MG63 (cell line): ENCODE data around the gene ECM1. TPM values are rescaled to one million over a fixed set of nuclear protein-coding genes. Genes with fewer than 3 reads are reported as not detected.

Experiments used
- DNase-seq: peaks from one replicate; pipeline ENCODE4 v3.0.0-alpha.2; 2020
- H3K27me3 ChIP-seq: fragments of 250-450 bp; sonication (Bioruptor Pico); 2 replicates; pipeline ENCODE4 v1.5.1; 2020; ENCODE audit warnings: mild to moderate bottlenecking, moderate library complexity
- H3K36me3 ChIP-seq: fragments of 250-450 bp; sonication (Bioruptor Pico); 2 replicates; pipeline ENCODE4 v1.5.1; 2020; ENCODE audit warnings: mild to moderate bottlenecking, moderate library complexity
- H3K4me3 ChIP-seq: fragments of 250-450 bp; sonication (Bioruptor Pico); 2 replicates; pipeline ENCODE4 v1.5.1; 2020; ENCODE audit warnings: mild to moderate bottlenecking, moderate library complexity
- H3K9me3 ChIP-seq: fragments of 250-450 bp; sonication (Bioruptor Pico); 2 replicates; pipeline ENCODE4 v1.5.1; 2020; ENCODE audit warnings: mild to moderate bottlenecking, moderate library complexity
- total RNA-seq: library from RNA; depleted of rRNA; stranded (reverse); fragments of >200 nt; shearing (Covaris generic); gene quantifications from 2 replicates; pipeline ENCODE4 v1.2.3, GENCODE V29; 2014; ENCODE audit warnings: low replicate concordance; rRNA removed

ECM1 gene
- 9.9 and 13.8 TPM in 2 replicates for total RNA-seq

- H3K27me3 ChIP-seq = no peaks in the 10 kb centered on the region
- peak; percentile 83 for DNase-seq
- peak within 1 kb of the TSS; percentile 33 for H3K4me3 ChIP-seq
- H3K9me3 ChIP-seq = no peaks in the 10 kb centered on the region
- H3K36me3 ChIP-seq = peaks cover 53% of the 10 kb centered on the region
These were observed at the start of gene ECM1 for GRCh38 chr1:150507912-150508864. ECM1 (plus strand) TSS chr1:150508109; CDS start chr1:150508210, 101 bp downstream.

- no peak overlapping the region for H3K4me3 ChIP-seq
These were observed 43.5 kb upstream of the ECM1 start for GRCh38 chr1:150464422-150464826.

GRCh38 chr1:150466964-150467363 lies 40.9 kb upstream of the ECM1 start:
- DNase-seq = no peak
- Histone ChIP-seq H3K36me3 (peaks cover 48% of the 10 kb centered on the region), H3K9me3 (no peaks in the 10 kb centered on the region), H3K4me3 (no peak overlapping the region), H3K27me3 (no peaks in the 10 kb centered on the region)

More at GRCh38 chr1:150464422-150464826, 43.5 kb upstream of the ECM1 start:
- peak; percentile 35 for DNase-seq
- no peaks in the 10 kb centered on the region for H3K27me3 ChIP-seq
- no peaks in the 10 kb centered on the region for H3K9me3 ChIP-seq
- peaks cover 46% of the 10 kb centered on the region for H3K36me3 ChIP-seq

GRCh38 chr1:150469291-150469690 lies 38.6 kb upstream of the ECM1 start:
- peaks cover 51% of the 10 kb centered on the region for H3K36me3 ChIP-seq
- H3K9me3 ChIP-seq = no peaks in the 10 kb centered on the region
- H3K27me3 ChIP-seq = no peaks in the 10 kb centered on the region
- no peak overlapping the region for H3K4me3 ChIP-seq
- no peak for DNase-seq

- 0 out of 2 replicates have a peak, but pooled peaks cover 2% of the 10 kb centered on the region for H3K9me3 ChIP-seq
- peaks cover 29% of the 10 kb centered on the region for H3K36me3 ChIP-seq
- H3K4me3 ChIP-seq = no peak overlapping the region
- no peaks in the 10 kb centered on the region for H3K27me3 ChIP-seq
- no peak for DNase-seq
These were observed 35.2 kb upstream of the ECM1 start for GRCh38 chr1:150472601-150473200.

- Histone ChIP-seq H3K9me3 (0 out of 2 replicates have a peak, but pooled peaks cover 2% of the 10 kb centered on the region), H3K27me3 (no peaks in the 10 kb centered on the region), H3K4me3 (no peak overlapping the region), H3K36me3 (peaks cover 29% of the 10 kb centered on the region)
- no peak for DNase-seq
These were observed 34.2 kb upstream of the ECM1 start for GRCh38 chr1:150473659-150474058.

GRCh38 chr1:150474869-150475268 lies 33.0 kb upstream of the ECM1 start:
- 0 out of 2 replicates have a peak, but pooled peaks cover 2% of the 10 kb centered on the region for H3K9me3 ChIP-seq
- no peak overlapping the region for H3K4me3 ChIP-seq
- peaks cover 29% of the 10 kb centered on the region for H3K36me3 ChIP-seq
- no peaks in the 10 kb centered on the region for H3K27me3 ChIP-seq
- no peak for DNase-seq

GRCh38 chr1:150476754-150477153 lies 31.2 kb upstream of the ECM1 start:
- Histone ChIP-seq H3K9me3 (0 out of 2 replicates have a peak, but pooled peaks cover 2% of the 10 kb centered on the region), H3K4me3 (no peak overlapping the region), H3K36me3 (peaks cover 13% of the 10 kb centered on the region), H3K27me3 (no peaks in the 10 kb centered on the region)
- no peak for DNase-seq

- no peak for DNase-seq
- H3K27me3 ChIP-seq = no peaks in the 10 kb centered on the region
- peaks cover 7% of the 10 kb centered on the region for H3K36me3 ChIP-seq
- 0 out of 2 replicates have a peak, but pooled peaks cover 2% of the 10 kb centered on the region for H3K9me3 ChIP-seq
- no peak overlapping the region for H3K4me3 ChIP-seq
These were observed 30.6 kb upstream of the ECM1 start for GRCh38 chr1:150477320-150477719.

- Histone ChIP-seq H3K36me3 (peaks cover 3% of the 10 kb centered on the region; the same call in 1 of the 2 replicates), H3K9me3 (0 out of 2 replicates have a peak, but pooled peaks cover 2% of the 10 kb centered on the region), H3K27me3 (no peaks in the 10 kb centered on the region), H3K4me3 (no peak overlapping the region)
- DNase-seq = no peak
These were observed 30.2 kb upstream of the ECM1 start for GRCh38 chr1:150477733-150478132.

- Histone ChIP-seq H3K9me3 (0 out of 2 replicates have a peak, but pooled peaks cover 2% of the 10 kb centered on the region), H3K36me3 (no peaks in the 10 kb centered on the region), H3K27me3 (no peaks in the 10 kb centered on the region), H3K4me3 (no peak overlapping the region)
- no peak for DNase-seq
These were observed 28.5 kb upstream of the ECM1 start for GRCh38 chr1:150479370-150479769.

GRCh38 chr1:150479927-150480352 lies 28.0 kb upstream of the ECM1 start:
- H3K27me3 ChIP-seq = no peaks in the 10 kb centered on the region
- H3K36me3 ChIP-seq = no peaks in the 10 kb centered on the region
- 0 out of 2 replicates have a peak, but pooled peaks cover 2% of the 10 kb centered on the region for H3K9me3 ChIP-seq
- DNase-seq = no peak
- H3K4me3 ChIP-seq = no peak overlapping the region

GRCh38 chr1:150484431-150484830 lies 23.5 kb upstream of the ECM1 start:
- no peaks in the 10 kb centered on the region for H3K27me3 ChIP-seq
- no peak overlapping the region for H3K4me3 ChIP-seq
- DNase-seq = no peak
- peaks cover 10% of the 10 kb centered on the region for H3K36me3 ChIP-seq
- no peaks in the 10 kb centered on the region for H3K9me3 ChIP-seq

GRCh38 chr1:150484861-150485260 lies 23.0 kb upstream of the ECM1 start:
- DNase-seq = peak; percentile 16
- H3K9me3 ChIP-seq = no peaks in the 10 kb centered on the region
- H3K36me3 ChIP-seq = peaks cover 14% of the 10 kb centered on the region
- H3K4me3 ChIP-seq = no peak overlapping the region
- H3K27me3 ChIP-seq = no peaks in the 10 kb centered on the region

- no peaks in the 10 kb centered on the region for H3K27me3 ChIP-seq
- DNase-seq = peak; percentile 97
- no peaks in the 10 kb centered on the region for H3K9me3 ChIP-seq
- H3K36me3 ChIP-seq = peaks cover 27% of the 10 kb centered on the region
- peak within 1 kb of the TSS; percentile 94 for H3K4me3 ChIP-seq
These were observed 20.7 kb upstream of the ECM1 start, which contains the start of gene TARS2 for GRCh38 chr1:150486966-150487762. TARS2 (plus strand) TSS chr1:150487419; CDS start chr1:150487451, 32 bp downstream.

GRCh38 chr1:150487763-150488115 lies 20.2 kb upstream of the ECM1 start:
- H3K36me3 ChIP-seq = peaks cover 27% of the 10 kb centered on the region
- no peak for DNase-seq

More at GRCh38 chr1:150487763-150488115, 20.2 kb upstream of the ECM1 start:
- no peaks in the 10 kb centered on the region for H3K27me3 ChIP-seq
- H3K9me3 ChIP-seq = no peaks in the 10 kb centered on the region
- H3K4me3 ChIP-seq = peak overlapping the region; percentile 94
